ENCODE results near the gene SUSD5.

- TF ChIP-seq CTCF (IDR thresholded peaks at IDR 0.05), result no peak
- no peak for TF ChIP-seq POLR2A (IDR thresholded peaks at IDR 0.05)
Observed at GRCh38 chr3:33256249-33256648, 37.6 kb upstream of the SUSD5 start.

Data from uterus (tissue), 2 donors.